Testis (tissue), 3 donors: ENCODE measurements around the gene TAS2R40. TPM values are rescaled to one million over a fixed set of nuclear protein-coding genes. Genes with fewer than 3 reads are reported as not detected.

Experiments used
- DNase-seq: peaks from one replicate; pipeline ENCODE4 v3.0.0-alpha.2; 2019
- H3K27ac ChIP-seq, 2 donors: fragments of 200-600 bp; sonication (generic); one replicate each; pipeline ENCODE4 v1.5.1; 2019
- H3K27me3 ChIP-seq: fragments of 200-600 bp; sonication (generic); one replicate; pipeline ENCODE4 v1.5.1; 2019
- H3K36me3 ChIP-seq: fragments of 200-600 bp; sonication (generic); one replicate; pipeline ENCODE4 v1.5.1; 2017; ENCODE audit warnings: low read depth; ENCODE audit errors: missing control alignments
- H3K4me1 ChIP-seq: fragments of 200-600 bp; sonication (generic); one replicate; pipeline ENCODE4 v1.5.1; 2019
- H3K4me3 ChIP-seq, 2 donors: fragments of 200-600 bp; sonication (generic); one replicate each; pipeline ENCODE4 v1.5.1; 2017 to 2019
- H3K9me3 ChIP-seq: fragments of 200-600 bp; sonication (generic); one replicate; pipeline ENCODE4 v1.5.1; 2017
- POLR2A ChIP-seq: fragments of 450-650 bp; IDR thresholded peaks from one replicate; pipeline ENCODE4 v1.6.1; 2017; ENCODE audit warnings: antibody characterized with exemption, mild to moderate bottlenecking, moderate library complexity
- WGBS, 2 donors: methylation state at CpG; one replicate each; pipeline ENCODE4 v1.1.5; 2018; 5-methylcytosine and 5-hydroxymethylcytosine counted together
- intact Hi-C: fragments of 100-400 bp; cut with DNase I; formaldehyde crosslinking; loops from one replicate; pipeline ENCODE4 v1.15.1; 2023; ENCODE audit warnings: low total_unique reads
- polyA plus RNA-seq: library from polyadenylated mRNA; stranded (reverse); fragments of 350-450 nt; fragmentation: Illumina TruSeq; extraction: RNeasy Lipid Tissue Mini Kit (QIAGEN cat#74804); gene quantifications from one replicate; pipeline ENCODE4 v1.2.3, GENCODE V29; 2014; ENCODE audit warnings: low read depth, low replicate concordance; ENCODE audit not compliant: insufficient read depth
- total RNA-seq, 2 donors: library from RNA; depleted of rRNA; stranded (reverse); fragments of >200 nt; gene quantifications; one replicate each; pipeline ENCODE4 v1.2.3, GENCODE V29; 2016
- TF ChIP-seq, protein P1 (sequence below), 3 experiments: fragments of 450-650 bp in 2 of 3; fragments of 200-600 bp in 1 of 3; sonication (generic) in 1 of 3; IDR thresholded peaks; one replicate each; pipeline ENCODE4 v1.5.1; 2016 to 2019; ENCODE audit warnings: antibody characterized with exemption in 3 of 3, mild to moderate bottlenecking in 2 of 3, moderate library complexity in 1 of 3

Gene TAS2R40
- total and polyA plus RNA-seq, 3 donors from 2014 or later, result not detected

DNA sequence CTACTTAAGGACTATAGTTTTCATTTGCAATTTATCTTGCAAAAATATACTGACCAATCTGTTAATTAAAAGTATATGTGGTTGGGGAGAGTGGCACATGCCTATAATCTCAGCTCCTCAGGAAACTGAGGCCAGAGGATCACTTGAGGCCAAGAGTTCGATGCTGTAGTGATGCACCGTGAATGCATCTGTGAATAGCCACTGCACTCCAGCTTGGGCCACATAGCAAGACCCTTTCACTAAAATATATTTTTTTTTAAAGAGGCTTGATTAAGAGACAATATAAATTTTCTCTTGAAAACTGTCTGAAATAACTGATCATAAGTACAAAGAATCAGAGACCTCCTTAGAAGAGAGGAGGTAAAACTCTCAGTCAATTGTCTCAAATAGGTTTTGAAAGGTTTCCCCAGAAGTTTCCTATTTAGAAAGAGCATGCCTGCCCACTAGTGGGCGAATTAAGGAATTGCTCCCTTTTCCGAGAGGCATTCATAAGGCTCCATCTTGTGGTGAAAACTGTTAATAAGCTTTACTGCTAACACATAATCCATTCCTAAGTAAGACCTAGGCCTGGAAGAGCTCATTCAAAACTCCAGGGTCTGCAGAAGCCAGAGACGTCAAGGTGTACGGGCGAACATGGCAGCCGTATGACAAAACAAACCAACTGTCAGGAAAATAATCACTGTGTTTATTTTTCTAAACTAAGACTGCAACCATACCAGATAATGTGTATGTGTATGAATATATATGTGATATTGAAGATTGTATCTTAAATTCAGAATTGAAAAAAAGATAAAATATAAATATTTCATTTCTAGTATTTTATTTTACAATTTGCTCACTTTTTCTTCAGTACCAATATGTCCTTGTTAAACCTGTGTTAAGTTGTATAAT lies 6.8 kb upstream of the TAS2R40 start:
- peak; percentile 72 for DNase-seq
- no peak overlapping the region for H3K4me3 ChIP-seq
- H3K4me1 ChIP-seq, result no peaks in the 10 kb centered on the region
- H3K27ac ChIP-seq, result no peak overlapping the region
- no peaks in the 10 kb centered on the region for H3K27me3 ChIP-seq
- H3K36me3 ChIP-seq, result no peaks in the 10 kb centered on the region
- H3K9me3 ChIP-seq, result no peaks in the 10 kb centered on the region
- intact Hi-C loops, result loop anchor here (5.0 to 10.0 kb wide), 2 partner anchors 208 to 360 kb away; partner anchors contain the start of gene EPHB6
- no peak for TF ChIP-seq POLR2A
- TF ChIP-seq, protein P1, sequence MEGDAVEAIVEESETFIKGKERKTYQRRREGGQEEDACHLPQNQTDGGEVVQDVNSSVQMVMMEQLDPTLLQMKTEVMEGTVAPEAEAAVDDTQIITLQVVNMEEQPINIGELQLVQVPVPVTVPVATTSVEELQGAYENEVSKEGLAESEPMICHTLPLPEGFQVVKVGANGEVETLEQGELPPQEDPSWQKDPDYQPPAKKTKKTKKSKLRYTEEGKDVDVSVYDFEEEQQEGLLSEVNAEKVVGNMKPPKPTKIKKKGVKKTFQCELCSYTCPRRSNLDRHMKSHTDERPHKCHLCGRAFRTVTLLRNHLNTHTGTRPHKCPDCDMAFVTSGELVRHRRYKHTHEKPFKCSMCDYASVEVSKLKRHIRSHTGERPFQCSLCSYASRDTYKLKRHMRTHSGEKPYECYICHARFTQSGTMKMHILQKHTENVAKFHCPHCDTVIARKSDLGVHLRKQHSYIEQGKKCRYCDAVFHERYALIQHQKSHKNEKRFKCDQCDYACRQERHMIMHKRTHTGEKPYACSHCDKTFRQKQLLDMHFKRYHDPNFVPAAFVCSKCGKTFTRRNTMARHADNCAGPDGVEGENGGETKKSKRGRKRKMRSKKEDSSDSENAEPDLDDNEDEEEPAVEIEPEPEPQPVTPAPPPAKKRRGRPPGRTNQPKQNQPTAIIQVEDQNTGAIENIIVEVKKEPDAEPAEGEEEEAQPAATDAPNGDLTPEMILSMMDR (IDR thresholded peaks at IDR 0.05), result peak; percentile 98 to 100 (median 99)
- WGBS, 2 donors, result 22 to 23% methylated on average over 8 of the region's 8 CpGs

DNA sequence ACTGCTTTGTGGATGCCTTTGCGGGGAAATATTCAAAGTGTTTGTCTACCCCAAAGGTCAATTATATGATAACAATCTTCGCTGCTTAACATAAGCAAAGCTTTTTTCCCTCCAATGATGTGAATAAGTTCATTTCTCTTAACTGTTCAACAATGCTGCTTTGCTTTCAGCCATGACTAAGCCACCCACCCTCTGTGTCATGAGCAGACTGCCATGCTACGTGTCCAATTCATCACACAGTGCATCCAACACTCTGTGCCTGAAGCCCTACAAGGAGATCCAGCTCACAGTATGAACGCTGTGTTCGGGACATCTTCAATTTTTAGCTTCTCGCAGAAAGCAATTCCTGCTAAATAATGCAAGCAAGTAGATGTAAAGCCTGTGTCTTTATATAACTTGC lies 5.7 kb upstream of the TAS2R40 start:
- Histone ChIP-seq H3K4me1 (no peaks in the 10 kb centered on the region), H3K27me3 (no peaks in the 10 kb centered on the region), H3K4me3 (no peak overlapping the region), H3K27ac (no peak overlapping the region), H3K9me3 (no peaks in the 10 kb centered on the region), H3K36me3 (no peaks in the 10 kb centered on the region)
- intact Hi-C loops, result loop anchor here (10.0 kb wide), 1 partner anchor 361 kb away; the partner anchor contains the start of gene EPHB6
- TF ChIP-seq, protein P1 (IDR thresholded peaks at IDR 0.05), result no peak
- TF ChIP-seq POLR2A, result no peak
- DNase-seq, result no peak
- 82 to 86% methylated on average over 6 of the region's 6 CpGs for WGBS, 2 donors

DNA sequence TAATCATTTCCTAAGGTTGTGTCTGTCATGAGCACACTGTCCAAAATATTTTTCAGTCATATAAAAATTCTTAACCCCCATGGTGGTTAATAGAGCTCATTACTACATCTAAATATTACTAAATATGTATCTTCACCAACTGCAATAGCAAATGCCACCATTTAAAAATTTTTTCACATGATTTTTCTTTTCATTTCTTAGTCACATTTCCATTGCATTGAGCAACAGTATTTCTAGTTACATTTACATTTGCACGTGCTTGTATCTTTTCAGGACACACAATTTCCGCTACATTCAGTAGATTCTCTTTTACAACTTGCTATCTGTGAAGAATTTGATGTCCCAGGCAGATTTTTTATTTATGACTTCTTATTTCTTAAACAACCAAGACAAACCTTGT lies 5.2 kb upstream of the TAS2R40 start:
- intact Hi-C loops, result loop anchor here (10.0 kb wide), 1 partner anchor 362 kb away; the partner anchor contains the start of gene EPHB6
- WGBS, 2 donors, result 82 to 84% methylated on average over 2 of the region's 2 CpGs

DNA sequence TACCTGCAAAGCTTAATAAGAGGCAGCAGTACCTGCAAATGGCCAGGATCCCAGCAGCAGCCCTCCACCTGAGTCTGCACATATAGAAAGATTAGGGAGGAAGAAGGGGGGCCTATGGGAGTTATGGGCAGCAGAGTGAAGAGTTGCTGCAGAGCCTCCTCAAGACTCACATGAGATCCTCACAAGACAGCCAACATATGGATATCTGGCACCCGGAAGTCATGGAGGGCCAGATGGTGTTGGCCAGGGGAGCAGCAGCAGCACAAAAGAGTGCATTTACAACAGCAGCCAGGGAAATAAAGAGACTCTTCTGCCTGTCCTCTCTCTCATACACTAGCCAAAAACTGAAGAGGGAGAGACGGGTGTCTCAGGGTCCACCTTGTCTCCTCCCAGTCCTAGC lies 4.0 kb upstream of the TAS2R40 start:
- WGBS, 2 donors, result 81 to 85% methylated on average over 2 of the region's 2 CpGs
- H3K4me1 ChIP-seq, result no peaks in the 10 kb centered on the region
- no peaks in the 10 kb centered on the region for H3K36me3 ChIP-seq
- H3K27ac ChIP-seq, result no peak overlapping the region
- intact Hi-C loops, result loop anchor here (10.0 kb wide), 1 partner anchor 363 kb away; the partner anchor contains the start of gene EPHB6
- no peaks in the 10 kb centered on the region for H3K9me3 ChIP-seq
- no peak for TF ChIP-seq POLR2A
- TF ChIP-seq, protein P1 (IDR thresholded peaks at IDR 0.05), result no peak
- no peak for DNase-seq
- H3K4me3 ChIP-seq, result no peak overlapping the region
- H3K27me3 ChIP-seq, result no peaks in the 10 kb centered on the region

More for the DNA sequence above, 5.2 kb upstream of the TAS2R40 start:
- Histone ChIP-seq H3K36me3 (no peaks in the 10 kb centered on the region), H3K4me1 (no peaks in the 10 kb centered on the region), H3K27me3 (no peaks in the 10 kb centered on the region), H3K4me3 (no peak overlapping the region), H3K9me3 (no peaks in the 10 kb centered on the region), H3K27ac (no peak overlapping the region)
- no peak for TF ChIP-seq POLR2A
- TF ChIP-seq, protein P1 (IDR thresholded peaks at IDR 0.05), result no peak
- DNase-seq, result no peak
